ENCODE results near the gene PTH2R. TPM values are rescaled to one million over a fixed set of nuclear protein-coding genes. Genes with fewer than 3 reads are reported as not detected.

The PTH2R gene
- total RNA-seq, 1 experiment from 2014 or later, result 0.12 TPM

DNA sequence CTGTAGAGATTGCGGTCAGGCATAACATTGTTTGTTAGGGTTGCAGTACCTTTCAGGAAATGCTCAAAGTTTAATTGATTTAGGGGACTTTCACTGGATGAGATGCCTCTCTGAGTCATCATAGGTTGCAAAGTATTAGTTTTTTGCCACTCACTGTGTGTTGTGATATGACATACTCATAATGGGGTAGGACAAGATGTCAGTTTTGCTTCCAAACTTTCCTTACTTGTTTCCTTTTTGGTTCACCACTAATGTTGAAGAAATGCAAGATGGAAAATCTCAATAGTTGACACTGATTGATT lies 35.0 kb upstream of the PTH2R start:
- no TSS peak for BruUV-seq (replicated peaks)
- CTCF ChIA-PET, result no interaction called here
- H4K20me1 ChIP-seq (ENCODE audit: insufficient read depth), result no peaks in the 10 kb centered on the region

More for the DNA sequence above, 35.0 kb upstream of the PTH2R start:
- Histone ChIP-seq H3K4me2 (ENCODE audit: low read length) (no peak overlapping the region), H3K9me2 (ENCODE audit: insufficient read depth) (no peaks in the 10 kb centered on the region), H2AFZ (ENCODE audit: low read depth, low read length, poor library complexity, severe bottlenecking) (no peak overlapping the region), H3K4me1 (ENCODE audit: control insufficient read depth in 1 of 2, insufficient read depth in 2 of 2, low read length in 2 of 2) (no peaks in the 10 kb centered on the region), H3K4me3 (replicated peaks in 1 of 2; ENCODE audit: low read depth in 1 of 2, low read length in 2 of 2) (no peak overlapping the region), H3K27me3 (ENCODE audit: insufficient read depth, low read length) (no peaks in the 10 kb centered on the region), H3K27ac (ENCODE audit: low read depth, low read length) (no peak overlapping the region), H3K9ac (ENCODE audit: low read length) (no peak overlapping the region), H3K79me2 (ENCODE audit: insufficient read depth, low read length) (no peaks in the 10 kb centered on the region), H3K9me3 (ENCODE audit: control insufficient read depth in 1 of 2, insufficient read depth in 1 of 2, low read depth in 1 of 2, low read length in 2 of 2) (no peaks in the 10 kb centered on the region), H3K36me3 (ENCODE audit: control insufficient read depth in 1 of 2, insufficient read depth in 2 of 2, low read length in 2 of 2) (no peaks in the 10 kb centered on the region)
- ChIA-PET RAD21 (ENCODE audit: low non-redundant PET in 1 of 2, low total read pairs in 2 of 2, uncharacterized antibody in 2 of 2, unreplicated experiment in 2 of 2) (no interaction called here), POLR2A (no interaction called here)
- TF ChIP-seq, protein P1, sequence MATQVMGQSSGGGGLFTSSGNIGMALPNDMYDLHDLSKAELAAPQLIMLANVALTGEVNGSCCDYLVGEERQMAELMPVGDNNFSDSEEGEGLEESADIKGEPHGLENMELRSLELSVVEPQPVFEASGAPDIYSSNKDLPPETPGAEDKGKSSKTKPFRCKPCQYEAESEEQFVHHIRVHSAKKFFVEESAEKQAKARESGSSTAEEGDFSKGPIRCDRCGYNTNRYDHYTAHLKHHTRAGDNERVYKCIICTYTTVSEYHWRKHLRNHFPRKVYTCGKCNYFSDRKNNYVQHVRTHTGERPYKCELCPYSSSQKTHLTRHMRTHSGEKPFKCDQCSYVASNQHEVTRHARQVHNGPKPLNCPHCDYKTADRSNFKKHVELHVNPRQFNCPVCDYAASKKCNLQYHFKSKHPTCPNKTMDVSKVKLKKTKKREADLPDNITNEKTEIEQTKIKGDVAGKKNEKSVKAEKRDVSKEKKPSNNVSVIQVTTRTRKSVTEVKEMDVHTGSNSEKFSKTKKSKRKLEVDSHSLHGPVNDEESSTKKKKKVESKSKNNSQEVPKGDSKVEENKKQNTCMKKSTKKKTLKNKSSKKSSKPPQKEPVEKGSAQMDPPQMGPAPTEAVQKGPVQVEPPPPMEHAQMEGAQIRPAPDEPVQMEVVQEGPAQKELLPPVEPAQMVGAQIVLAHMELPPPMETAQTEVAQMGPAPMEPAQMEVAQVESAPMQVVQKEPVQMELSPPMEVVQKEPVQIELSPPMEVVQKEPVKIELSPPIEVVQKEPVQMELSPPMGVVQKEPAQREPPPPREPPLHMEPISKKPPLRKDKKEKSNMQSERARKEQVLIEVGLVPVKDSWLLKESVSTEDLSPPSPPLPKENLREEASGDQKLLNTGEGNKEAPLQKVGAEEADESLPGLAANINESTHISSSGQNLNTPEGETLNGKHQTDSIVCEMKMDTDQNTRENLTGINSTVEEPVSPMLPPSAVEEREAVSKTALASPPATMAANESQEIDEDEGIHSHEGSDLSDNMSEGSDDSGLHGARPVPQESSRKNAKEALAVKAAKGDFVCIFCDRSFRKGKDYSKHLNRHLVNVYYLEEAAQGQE (IDR thresholded peaks at IDR 0.05; ENCODE audit: low read depth), result no peak
- TF ChIP-seq, protein P2, sequence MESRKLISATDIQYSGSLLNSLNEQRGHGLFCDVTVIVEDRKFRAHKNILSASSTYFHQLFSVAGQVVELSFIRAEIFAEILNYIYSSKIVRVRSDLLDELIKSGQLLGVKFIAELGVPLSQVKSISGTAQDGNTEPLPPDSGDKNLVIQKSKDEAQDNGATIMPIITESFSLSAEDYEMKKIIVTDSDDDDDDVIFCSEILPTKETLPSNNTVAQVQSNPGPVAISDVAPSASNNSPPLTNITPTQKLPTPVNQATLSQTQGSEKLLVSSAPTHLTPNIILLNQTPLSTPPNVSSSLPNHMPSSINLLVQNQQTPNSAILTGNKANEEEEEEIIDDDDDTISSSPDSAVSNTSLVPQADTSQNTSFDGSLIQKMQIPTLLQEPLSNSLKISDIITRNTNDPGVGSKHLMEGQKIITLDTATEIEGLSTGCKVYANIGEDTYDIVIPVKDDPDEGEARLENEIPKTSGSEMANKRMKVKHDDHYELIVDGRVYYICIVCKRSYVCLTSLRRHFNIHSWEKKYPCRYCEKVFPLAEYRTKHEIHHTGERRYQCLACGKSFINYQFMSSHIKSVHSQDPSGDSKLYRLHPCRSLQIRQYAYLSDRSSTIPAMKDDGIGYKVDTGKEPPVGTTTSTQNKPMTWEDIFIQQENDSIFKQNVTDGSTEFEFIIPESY (IDR thresholded peaks at IDR 0.05; ENCODE audit: extremely low read depth, insufficient replicate concordance, low read length), result no peak
- TF ChIP-seq ZNF274 (IDR thresholded peaks at IDR 0.05; ENCODE audit: low read depth, low read length) (no peak), RAD21 (IDR thresholded peaks at IDR 0.05; ENCODE audit: low read depth) (no peak), SRF (IDR thresholded peaks at IDR 0.05; ENCODE audit: low read depth) (no peak), JUND (IDR thresholded peaks at IDR 0.05) (no peak), FOSL1 (IDR thresholded peaks at IDR 0.05; ENCODE audit: low read depth) (no peak), POLR2AphosphoS5 (IDR thresholded peaks at IDR 0.05; ENCODE audit: low read depth, low read length) (no peak)
- TF ChIP-seq, protein P3, sequence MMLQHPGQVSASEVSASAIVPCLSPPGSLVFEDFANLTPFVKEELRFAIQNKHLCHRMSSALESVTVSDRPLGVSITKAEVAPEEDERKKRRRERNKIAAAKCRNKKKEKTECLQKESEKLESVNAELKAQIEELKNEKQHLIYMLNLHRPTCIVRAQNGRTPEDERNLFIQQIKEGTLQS (IDR thresholded peaks at IDR 0.05), result no peak
- TF ChIP-seq, protein P4, sequence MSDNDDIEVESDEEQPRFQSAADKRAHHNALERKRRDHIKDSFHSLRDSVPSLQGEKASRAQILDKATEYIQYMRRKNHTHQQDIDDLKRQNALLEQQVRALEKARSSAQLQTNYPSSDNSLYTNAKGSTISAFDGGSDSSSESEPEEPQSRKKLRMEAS (IDR thresholded peaks at IDR 0.05), result no peak
- ATAC-seq (no peak), DNase-seq (ENCODE audit: low read depth, low spot score) (no peak)
- intact Hi-C loops (cut with micrococcal nuclease), result no loop called here

Measured in HCT116 (cell line).